DND-41 (cell line): ENCODE results near the gene WEE1.

Source experiments
- CTCF ChIP-seq: IDR thresholded peaks from 2 replicates; pipeline ENCODE4 v1.5.1; 2012; ENCODE audit warnings: borderline replicate concordance, low read length, moderate library complexity, mild to moderate bottlenecking; ENCODE audit not compliant: poor library complexity, severe bottlenecking; ENCODE audit errors: extremely low read depth
- EZH2 ChIP-seq: IDR thresholded peaks from 3 replicates; pipeline ENCODE4 v1.6.1; 2012; ENCODE audit warnings: borderline replicate concordance, low read depth, mild to moderate bottlenecking, moderate library complexity, low read length, inconsistent platforms; ENCODE audit not compliant: severe bottlenecking

GRCh38 chr11:9606809-9607510, 33.5 kb downstream of the WEE1 start:
- TF ChIP-seq CTCF (no peak), EZH2 (no peak)
